Mucosa of descending colon (tissue), 3 donors: ENCODE results near the gene PRICKLE3. TPM values are rescaled to one million over a fixed set of nuclear protein-coding genes. Genes with fewer than 3 reads are reported as not detected.

Experiments used
- ATAC-seq: fragments of 200-7000 bp; cut with Tn5 transposase; one replicate; pipeline ENCODE4 v1.9.1; 2020; ENCODE audit warnings: mild to moderate bottlenecking, moderate library complexity
- DNase-seq, 3 donors: peaks; one replicate each; pipeline ENCODE4 v3.0.0-alpha.2; 2020
- H3K36me3 ChIP-seq: fragments of 200-600 bp; one replicate; pipeline ENCODE4 v1.8.0; 2021; ENCODE audit warnings: low read depth, mild to moderate bottlenecking
- H3K4me1 ChIP-seq: fragments of 200-600 bp; one replicate; pipeline ENCODE4 v1.8.0; 2021; ENCODE audit warnings: low read depth, mild to moderate bottlenecking
- H3K4me3 ChIP-seq: fragments of 200-600 bp; one replicate; pipeline ENCODE4 v1.8.0; 2021; ENCODE audit warnings: mild to moderate bottlenecking
- H3K9me3 ChIP-seq: fragments of 200-600 bp; one replicate; pipeline ENCODE4 v1.8.0; 2021; ENCODE audit warnings: mild to moderate bottlenecking
- intact Hi-C, 2 donors: fragments of 100-400 bp; cut with DNase I in 1 of 2; cut with micrococcal nuclease in 1 of 2; formaldehyde crosslinking; loops; one replicate each; pipeline versions ENCODE4 v1.11.0 to v1.11.1; 2022; cut with DNase I, micrococcal nuclease
- total RNA-seq, 3 donors: library from RNA; stranded (reverse); fragmentation: NEBNext Ultra II Directional in 2 of 3; extraction: Animal tissue kit (Norgen Biotek cat#: 25700) in 2 of 3; gene quantifications; one replicate each; pipeline versions ENCODE4 v1.2.1 to v1.2.4, GENCODE V29; 2021 to 2023
- TF ChIP-seq, protein P1 (sequence below): fragments of 200-600 bp; IDR thresholded peaks from one replicate; pipeline ENCODE4 v1.8.0; 2022; ENCODE audit warnings: antibody characterized with exemption, mild to moderate bottlenecking
- donor health status: DM: no; HTN: no; CAD: no; lungs with moderate emphysema.
- donor health status: DM: no; HTN: no; CAD: no.
- donor health status: DM: no; HTN: yes; CAD: no.

Gene PRICKLE3
- total RNA-seq, 3 donors from 2014 or later: 12.5 to 15.6 (median 13.0) TPM

- intact Hi-C loops: no loop called here
Observed at GRCh38 chrX:49206543-49206942, 20.4 kb upstream of the PRICKLE3 start.

GRCh38 chrX:49205443-49205842 lies 19.3 kb upstream of the PRICKLE3 start:
- H3K36me3 ChIP-seq: no peaks in the 10 kb centered on the region
- intact Hi-C loops: no loop called here
- TF ChIP-seq, protein P1, sequence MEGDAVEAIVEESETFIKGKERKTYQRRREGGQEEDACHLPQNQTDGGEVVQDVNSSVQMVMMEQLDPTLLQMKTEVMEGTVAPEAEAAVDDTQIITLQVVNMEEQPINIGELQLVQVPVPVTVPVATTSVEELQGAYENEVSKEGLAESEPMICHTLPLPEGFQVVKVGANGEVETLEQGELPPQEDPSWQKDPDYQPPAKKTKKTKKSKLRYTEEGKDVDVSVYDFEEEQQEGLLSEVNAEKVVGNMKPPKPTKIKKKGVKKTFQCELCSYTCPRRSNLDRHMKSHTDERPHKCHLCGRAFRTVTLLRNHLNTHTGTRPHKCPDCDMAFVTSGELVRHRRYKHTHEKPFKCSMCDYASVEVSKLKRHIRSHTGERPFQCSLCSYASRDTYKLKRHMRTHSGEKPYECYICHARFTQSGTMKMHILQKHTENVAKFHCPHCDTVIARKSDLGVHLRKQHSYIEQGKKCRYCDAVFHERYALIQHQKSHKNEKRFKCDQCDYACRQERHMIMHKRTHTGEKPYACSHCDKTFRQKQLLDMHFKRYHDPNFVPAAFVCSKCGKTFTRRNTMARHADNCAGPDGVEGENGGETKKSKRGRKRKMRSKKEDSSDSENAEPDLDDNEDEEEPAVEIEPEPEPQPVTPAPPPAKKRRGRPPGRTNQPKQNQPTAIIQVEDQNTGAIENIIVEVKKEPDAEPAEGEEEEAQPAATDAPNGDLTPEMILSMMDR: no peak

More at GRCh38 chrX:49206543-49206942, 20.4 kb upstream of the PRICKLE3 start:
- Histone ChIP-seq H3K4me1 (no peaks in the 10 kb centered on the region), H3K9me3 (no peaks in the 10 kb centered on the region), H3K36me3 (no peaks in the 10 kb centered on the region), H3K4me3 (no peak overlapping the region)
- ATAC-seq (no peak), DNase-seq (no peak)
- TF ChIP-seq, protein P1: no peak

DNA sequence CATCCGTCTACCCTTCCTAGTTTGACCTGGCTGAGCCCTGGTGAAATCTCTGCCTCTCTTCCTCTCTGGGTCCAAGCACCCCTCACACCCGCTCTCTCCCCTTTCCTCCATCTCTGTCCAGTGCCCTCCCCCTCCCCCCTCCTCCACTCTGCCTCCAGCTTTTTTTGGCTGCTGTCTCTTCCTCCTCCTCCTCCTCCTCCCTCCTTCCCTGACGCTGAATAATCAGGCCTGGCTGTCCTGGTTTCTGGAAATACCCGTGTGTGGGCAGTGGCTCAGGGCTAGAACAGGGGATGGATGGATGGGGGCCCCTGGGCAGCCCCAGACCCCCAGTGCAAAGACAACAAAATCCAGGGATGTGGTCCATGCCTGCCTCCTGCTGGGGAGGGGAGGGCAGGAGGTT lies 18.5 kb upstream of the PRICKLE3 start:
- Histone ChIP-seq H3K4me1 (no peaks in the 10 kb centered on the region), H3K9me3 (no peaks in the 10 kb centered on the region), H3K36me3 (no peaks in the 10 kb centered on the region), H3K4me3 (no peak overlapping the region)
- ATAC-seq (no peak), DNase-seq (no peak)
- intact Hi-C loops: no loop called here
- TF ChIP-seq, protein P1: no peak

More at GRCh38 chrX:49205443-49205842, 19.3 kb upstream of the PRICKLE3 start:
- Histone ChIP-seq H3K4me3 (no peak overlapping the region), H3K4me1 (no peaks in the 10 kb centered on the region), H3K9me3 (no peaks in the 10 kb centered on the region)
- ATAC-seq (no peak), DNase-seq (no peak)

- TF ChIP-seq, protein P1: no peak
- intact Hi-C loops: no loop called here
- Histone ChIP-seq H3K4me3 (no peak overlapping the region), H3K36me3 (no peaks in the 10 kb centered on the region), H3K4me1 (no peaks in the 10 kb centered on the region), H3K9me3 (no peaks in the 10 kb centered on the region)
- ATAC-seq (no peak), DNase-seq (no peak)
Observed at GRCh38 chrX:49204017-49204416, 17.8 kb upstream of the PRICKLE3 start.

DNA sequence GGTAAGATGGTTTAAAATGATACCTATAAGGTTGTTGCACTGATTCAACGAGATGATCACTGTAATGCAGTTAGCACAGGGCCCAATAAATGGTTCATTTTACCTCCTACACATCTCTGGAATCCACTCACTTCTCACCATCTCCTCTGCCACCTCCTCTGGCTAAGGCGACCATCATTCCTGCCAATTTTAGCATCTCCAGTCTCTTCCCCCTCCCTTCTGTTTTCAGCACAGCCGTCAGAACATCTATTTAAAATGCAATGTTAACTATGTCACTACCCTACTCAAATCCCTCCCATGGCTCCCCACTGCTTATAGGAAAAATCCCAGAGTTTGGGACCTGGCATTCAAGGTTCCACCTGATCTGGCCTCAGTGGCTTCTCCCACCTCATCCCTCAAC lies 17.4 kb upstream of the PRICKLE3 start:
- TF ChIP-seq, protein P1: no peak
- DNase-seq: no peak
- Histone ChIP-seq H3K9me3 (no peaks in the 10 kb centered on the region), H3K36me3 (no peaks in the 10 kb centered on the region), H3K4me1 (no peaks in the 10 kb centered on the region), H3K4me3 (no peak overlapping the region)
- ATAC-seq: no peak
- intact Hi-C loops: no loop called here

GRCh38 chrX:49202022-49202421 lies 15.8 kb upstream of the PRICKLE3 start:
- Histone ChIP-seq H3K4me1 (no peaks in the 10 kb centered on the region), H3K4me3 (no peak overlapping the region), H3K36me3 (no peaks in the 10 kb centered on the region), H3K9me3 (no peaks in the 10 kb centered on the region)
- ATAC-seq (peak; percentile 40), DNase-seq (no peak)
- TF ChIP-seq, protein P1: no peak
- intact Hi-C loops: no loop called here
